Esophagus squamous epithelium (tissue), 4 donors: ENCODE data around the gene TP53I13.

Source experiments
- POLR2A ChIP-seq, 4 donors: fragments of 450-650 bp; IDR thresholded peaks; one replicate each; pipeline ENCODE4 v1.6.1; 2017; ENCODE audit warnings: antibody characterized with exemption in 4 of 4, mild to moderate bottlenecking in 4 of 4, moderate library complexity in 3 of 4
- TF ChIP-seq, protein P1 (sequence below), 6 experiments: fragments of 450-650 bp in 4 of 6; fragments of 200-600 bp in 2 of 6; sonication (generic) in 2 of 6; IDR thresholded peaks; one replicate each; pipeline ENCODE4 v1.5.1; 2016 to 2019; ENCODE audit warnings: antibody characterized with exemption in 6 of 6, mild to moderate bottlenecking in 4 of 6, moderate library complexity in 4 of 6

- TF ChIP-seq, protein P1, sequence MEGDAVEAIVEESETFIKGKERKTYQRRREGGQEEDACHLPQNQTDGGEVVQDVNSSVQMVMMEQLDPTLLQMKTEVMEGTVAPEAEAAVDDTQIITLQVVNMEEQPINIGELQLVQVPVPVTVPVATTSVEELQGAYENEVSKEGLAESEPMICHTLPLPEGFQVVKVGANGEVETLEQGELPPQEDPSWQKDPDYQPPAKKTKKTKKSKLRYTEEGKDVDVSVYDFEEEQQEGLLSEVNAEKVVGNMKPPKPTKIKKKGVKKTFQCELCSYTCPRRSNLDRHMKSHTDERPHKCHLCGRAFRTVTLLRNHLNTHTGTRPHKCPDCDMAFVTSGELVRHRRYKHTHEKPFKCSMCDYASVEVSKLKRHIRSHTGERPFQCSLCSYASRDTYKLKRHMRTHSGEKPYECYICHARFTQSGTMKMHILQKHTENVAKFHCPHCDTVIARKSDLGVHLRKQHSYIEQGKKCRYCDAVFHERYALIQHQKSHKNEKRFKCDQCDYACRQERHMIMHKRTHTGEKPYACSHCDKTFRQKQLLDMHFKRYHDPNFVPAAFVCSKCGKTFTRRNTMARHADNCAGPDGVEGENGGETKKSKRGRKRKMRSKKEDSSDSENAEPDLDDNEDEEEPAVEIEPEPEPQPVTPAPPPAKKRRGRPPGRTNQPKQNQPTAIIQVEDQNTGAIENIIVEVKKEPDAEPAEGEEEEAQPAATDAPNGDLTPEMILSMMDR (IDR thresholded peaks at IDR 0.05): no peak
- TF ChIP-seq POLR2A (IDR thresholded peaks at IDR 0.05): no peak
Observed at GRCh38 chr17:29590411-29591145, 22.1 kb downstream of the TP53I13 start.
